Liver (tissue), 9 donors: Measurements from ENCODE around the gene SHD. TPM values are rescaled to one million over a fixed set of nuclear protein-coding genes. Genes with fewer than 3 reads are reported as not detected.

Experiments used
- DNase-seq: peaks from one replicate; pipeline ENCODE4 v3.0.0-alpha.2; 2017; ENCODE audit warnings: low spot score
- H3K27ac ChIP-seq, 2 donors: one replicate each; pipeline ENCODE4 v1.7.0; 2013; ENCODE audit warnings: inconsistent platforms in 2 of 2, low read length in 2 of 2, control low read depth in 1 of 2, low read depth in 1 of 2, mild to moderate bottlenecking in 1 of 2
- H3K27me3 ChIP-seq, 4 donors: one replicate each; pipeline versions ENCODE4 v1.6.1 to v1.7.0; 2013; ENCODE audit warnings: low read length in 3 of 4, inconsistent platforms in 1 of 4, mild to moderate bottlenecking in 1 of 4, moderate library complexity in 1 of 4; ENCODE audit not compliant: control insufficient read depth in 4 of 4, insufficient read depth in 4 of 4
- H3K36me3 ChIP-seq, 4 donors: one replicate each; pipeline versions ENCODE4 v1.6.1 to v1.7.0; 2013; ENCODE audit warnings: low read length in 3 of 4, mild to moderate bottlenecking in 3 of 4, low read depth in 1 of 4, moderate library complexity in 1 of 4; ENCODE audit not compliant: control insufficient read depth in 4 of 4, insufficient read depth in 3 of 4
- H3K4me1 ChIP-seq, 4 donors: one replicate each; pipeline versions ENCODE4 v1.6.1 to v1.7.0; 2013; ENCODE audit warnings: low read length in 3 of 4, mild to moderate bottlenecking in 3 of 4, moderate library complexity in 1 of 4; ENCODE audit not compliant: control insufficient read depth in 4 of 4, insufficient read depth in 4 of 4
- H3K4me3 ChIP-seq, 3 donors: one replicate each; pipeline versions ENCODE4 v1.6.1 to v1.7.0; 2013; ENCODE audit warnings: low read length in 3 of 3, control low read depth in 1 of 3, low read depth in 1 of 3, mild to moderate bottlenecking in 1 of 3
- H3K9ac ChIP-seq, 2 donors: one replicate each; pipeline ENCODE4 v1.7.0; 2013; ENCODE audit warnings: low read length in 2 of 2, mild to moderate bottlenecking in 2 of 2, moderate library complexity in 2 of 2, control low read depth in 1 of 2, low read depth in 1 of 2
- H3K9me3 ChIP-seq, 4 donors: one replicate each; pipeline versions ENCODE4 v1.6.1 to v1.7.0; 2013; ENCODE audit warnings: low read length in 3 of 4; ENCODE audit not compliant: control insufficient read depth in 4 of 4
- EGR1 ChIP-seq, 2 donors: IDR thresholded peaks; 2 replicates each; pipeline ENCODE4 v1.6.1; 2016 to 2018; ENCODE audit warnings: antibody characterized with exemption in 2 of 2, low read depth in 2 of 2
- GABPA ChIP-seq, 2 donors: IDR thresholded peaks in 1 of 2; conservative IDR thresholded peaks in 1 of 2; 2 replicates each; pipeline ENCODE4 v1.6.1; 2016; ENCODE audit warnings: antibody characterized with exemption in 2 of 2, mild to moderate bottlenecking in 1 of 2, moderate library complexity in 1 of 2
- RAD21 ChIP-seq, 2 donors: IDR thresholded peaks; 2 replicates each; pipeline ENCODE4 v1.6.1; 2016; ENCODE audit warnings: antibody characterized with exemption in 2 of 2, mild to moderate bottlenecking in 2 of 2
- SP1 ChIP-seq: IDR thresholded peaks from 2 replicates; pipeline ENCODE4 v1.6.1; 2018; ENCODE audit warnings: antibody characterized with exemption, mild to moderate bottlenecking
- WGBS: extraction: QIAGEN DNeasy Blood & Tissue Kit; methylation state at CpG from one replicate; pipeline ENCODE4 v1.1.7; 2013; 5-methylcytosine and 5-hydroxymethylcytosine counted together
- polyA plus RNA-seq, 2 donors: library from polyadenylated mRNA; stranded (reverse) in 1 of 2; unstranded in 1 of 2; fragments of 200-250 nt in 1 of 2; fragments of >200 nt in 1 of 2; fragmentation: Nextera tagmentation in 1 of 2; extraction: Ambion mirVana in 1 of 2; gene quantifications; one replicate each; pipeline versions ENCODE4 v1.2.1 to v1.2.3, GENCODE V29; 2013 to 2015
- total RNA-seq, 2 donors: library from RNA; depleted of rRNA; stranded (reverse); fragments of >200 nt; gene quantifications; one replicate each; pipeline ENCODE4 v1.2.3, GENCODE V29; 2014
- TF ChIP-seq, protein P1 (sequence below): IDR thresholded peaks from 2 replicates; pipeline ENCODE4 v1.6.1; 2016; ENCODE audit warnings: antibody characterized with exemption, mild to moderate bottlenecking
- TF ChIP-seq, protein P2 (sequence below): IDR thresholded peaks from 2 replicates; pipeline ENCODE4 v1.6.1; 2016; ENCODE audit warnings: antibody characterized with exemption
- TF ChIP-seq, protein P3 (sequence below): IDR thresholded peaks from 2 replicates; pipeline ENCODE4 v1.6.1; 2016; ENCODE audit warnings: antibody characterized with exemption
- TF ChIP-seq, protein P4 (sequence below): IDR thresholded peaks from 2 replicates; pipeline ENCODE4 v1.6.1; 2016; ENCODE audit warnings: antibody characterized with exemption
- donor health status: healthy.
- donor health status: healthy.
- donor health status: healthy.
- donor health status: healthy.
- donor health status: healthy.

The SHD gene
- total and polyA plus RNA-seq, 4 donors, result 0.09 to 15.7 (median 4.5) TPM

DNA sequence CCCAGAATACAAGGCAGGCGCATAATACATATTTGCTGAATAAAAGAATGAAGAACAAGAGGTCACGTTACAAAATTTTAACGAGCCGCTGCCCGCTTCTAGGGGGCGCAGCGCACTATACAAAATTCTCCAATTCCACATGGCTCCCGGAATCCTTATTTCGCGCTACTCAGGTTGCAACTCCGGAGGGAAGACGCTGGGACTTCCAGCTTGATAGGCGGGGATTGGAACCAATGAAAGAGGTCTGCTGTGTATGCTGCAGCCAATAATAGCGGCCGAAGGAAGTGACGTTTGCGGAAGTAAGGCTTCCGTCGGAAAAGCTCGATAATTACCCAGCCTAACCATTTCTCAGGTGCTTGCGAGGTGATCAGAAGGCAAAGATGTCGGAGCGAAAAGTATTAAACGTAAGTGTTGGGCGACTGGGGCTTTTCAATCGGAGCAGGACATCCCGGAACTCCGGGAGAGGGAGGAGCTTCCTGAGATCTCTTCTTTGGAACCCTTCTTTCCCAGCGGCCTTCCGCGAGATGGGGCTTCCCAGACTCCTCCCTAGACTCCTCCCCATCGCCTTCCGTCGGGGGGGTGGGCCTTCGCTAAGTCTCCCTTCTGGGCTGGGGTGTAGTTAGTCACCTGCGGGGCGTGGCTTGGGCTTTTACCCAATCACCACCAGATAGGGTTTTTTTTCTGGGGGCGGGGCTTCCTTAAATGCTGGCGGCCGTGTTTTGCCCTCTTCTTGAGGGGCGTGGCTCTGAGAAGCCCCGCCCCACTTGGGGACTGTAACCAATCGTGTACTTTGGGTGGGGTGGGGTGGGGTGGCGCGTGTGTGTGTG lies 32.1 kb upstream of the SHD start, which contains the start of gene YJU2 (continued):
- TF ChIP-seq GABPA (IDR thresholded peaks at IDR 0.05 in 1 of 2, conservative IDR thresholded peaks at IDR 0.05 in 1 of 2), result peak; percentile 99
- peak; percentile 39 to 59 for TF ChIP-seq EGR1 (IDR thresholded peaks at IDR 0.05; ENCODE audit: low read depth in 2 of 2)
- TF ChIP-seq SP1, result peak; percentile 99
- TF ChIP-seq, protein P1, sequence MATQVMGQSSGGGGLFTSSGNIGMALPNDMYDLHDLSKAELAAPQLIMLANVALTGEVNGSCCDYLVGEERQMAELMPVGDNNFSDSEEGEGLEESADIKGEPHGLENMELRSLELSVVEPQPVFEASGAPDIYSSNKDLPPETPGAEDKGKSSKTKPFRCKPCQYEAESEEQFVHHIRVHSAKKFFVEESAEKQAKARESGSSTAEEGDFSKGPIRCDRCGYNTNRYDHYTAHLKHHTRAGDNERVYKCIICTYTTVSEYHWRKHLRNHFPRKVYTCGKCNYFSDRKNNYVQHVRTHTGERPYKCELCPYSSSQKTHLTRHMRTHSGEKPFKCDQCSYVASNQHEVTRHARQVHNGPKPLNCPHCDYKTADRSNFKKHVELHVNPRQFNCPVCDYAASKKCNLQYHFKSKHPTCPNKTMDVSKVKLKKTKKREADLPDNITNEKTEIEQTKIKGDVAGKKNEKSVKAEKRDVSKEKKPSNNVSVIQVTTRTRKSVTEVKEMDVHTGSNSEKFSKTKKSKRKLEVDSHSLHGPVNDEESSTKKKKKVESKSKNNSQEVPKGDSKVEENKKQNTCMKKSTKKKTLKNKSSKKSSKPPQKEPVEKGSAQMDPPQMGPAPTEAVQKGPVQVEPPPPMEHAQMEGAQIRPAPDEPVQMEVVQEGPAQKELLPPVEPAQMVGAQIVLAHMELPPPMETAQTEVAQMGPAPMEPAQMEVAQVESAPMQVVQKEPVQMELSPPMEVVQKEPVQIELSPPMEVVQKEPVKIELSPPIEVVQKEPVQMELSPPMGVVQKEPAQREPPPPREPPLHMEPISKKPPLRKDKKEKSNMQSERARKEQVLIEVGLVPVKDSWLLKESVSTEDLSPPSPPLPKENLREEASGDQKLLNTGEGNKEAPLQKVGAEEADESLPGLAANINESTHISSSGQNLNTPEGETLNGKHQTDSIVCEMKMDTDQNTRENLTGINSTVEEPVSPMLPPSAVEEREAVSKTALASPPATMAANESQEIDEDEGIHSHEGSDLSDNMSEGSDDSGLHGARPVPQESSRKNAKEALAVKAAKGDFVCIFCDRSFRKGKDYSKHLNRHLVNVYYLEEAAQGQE, result peak; percentile 34
- TF ChIP-seq, protein P2, sequence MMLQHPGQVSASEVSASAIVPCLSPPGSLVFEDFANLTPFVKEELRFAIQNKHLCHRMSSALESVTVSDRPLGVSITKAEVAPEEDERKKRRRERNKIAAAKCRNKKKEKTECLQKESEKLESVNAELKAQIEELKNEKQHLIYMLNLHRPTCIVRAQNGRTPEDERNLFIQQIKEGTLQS, result peak; percentile 4

DNA sequence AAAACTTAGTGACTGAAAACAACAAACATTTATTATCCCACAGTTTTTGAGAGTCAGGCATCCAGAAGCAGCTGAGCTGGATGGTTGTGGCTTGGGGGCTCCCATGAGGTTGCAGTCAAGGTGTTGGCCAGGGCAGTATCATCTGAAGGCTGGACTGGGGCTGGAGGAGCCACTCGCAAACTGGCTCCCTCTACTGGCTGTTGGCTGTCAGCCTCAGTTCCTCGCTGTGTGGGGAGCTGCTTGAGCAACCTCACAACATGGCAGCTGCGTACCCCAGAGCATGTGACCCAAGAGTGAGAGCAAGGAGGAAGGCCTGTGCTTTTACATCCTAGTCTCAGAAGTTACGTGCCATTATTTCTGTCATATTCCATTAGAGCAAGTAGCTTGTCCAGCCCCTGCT lies 22.5 kb upstream of the SHD start:
- Histone ChIP-seq H3K9me3 (peaks cover 0 to 8% (median 2%) of the 10 kb centered on the region in 4 donors), H3K27me3 (no peaks in the 10 kb centered on the region), H3K4me3 (no peak overlapping the region), H3K9ac (no peak overlapping the region), H3K27ac (no peak overlapping the region), H3K4me1 (no peaks in the 10 kb centered on the region), H3K36me3 (peaks cover 30 to 70% (median 43%) of the 10 kb centered on the region in 4 donors)
- no peak for DNase-seq
- 99% methylated on average over 4 of the region's 4 CpGs for WGBS
- TF ChIP-seq, protein P2, result no peak
- TF ChIP-seq, protein P3, sequence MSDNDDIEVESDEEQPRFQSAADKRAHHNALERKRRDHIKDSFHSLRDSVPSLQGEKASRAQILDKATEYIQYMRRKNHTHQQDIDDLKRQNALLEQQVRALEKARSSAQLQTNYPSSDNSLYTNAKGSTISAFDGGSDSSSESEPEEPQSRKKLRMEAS, result no peak
- TF ChIP-seq RAD21 (IDR thresholded peaks at IDR 0.05) (no peak), EGR1 (IDR thresholded peaks at IDR 0.05; ENCODE audit: low read depth in 2 of 2) (no peak)
- TF ChIP-seq, protein P1, result no peak
- TF ChIP-seq, protein P4, sequence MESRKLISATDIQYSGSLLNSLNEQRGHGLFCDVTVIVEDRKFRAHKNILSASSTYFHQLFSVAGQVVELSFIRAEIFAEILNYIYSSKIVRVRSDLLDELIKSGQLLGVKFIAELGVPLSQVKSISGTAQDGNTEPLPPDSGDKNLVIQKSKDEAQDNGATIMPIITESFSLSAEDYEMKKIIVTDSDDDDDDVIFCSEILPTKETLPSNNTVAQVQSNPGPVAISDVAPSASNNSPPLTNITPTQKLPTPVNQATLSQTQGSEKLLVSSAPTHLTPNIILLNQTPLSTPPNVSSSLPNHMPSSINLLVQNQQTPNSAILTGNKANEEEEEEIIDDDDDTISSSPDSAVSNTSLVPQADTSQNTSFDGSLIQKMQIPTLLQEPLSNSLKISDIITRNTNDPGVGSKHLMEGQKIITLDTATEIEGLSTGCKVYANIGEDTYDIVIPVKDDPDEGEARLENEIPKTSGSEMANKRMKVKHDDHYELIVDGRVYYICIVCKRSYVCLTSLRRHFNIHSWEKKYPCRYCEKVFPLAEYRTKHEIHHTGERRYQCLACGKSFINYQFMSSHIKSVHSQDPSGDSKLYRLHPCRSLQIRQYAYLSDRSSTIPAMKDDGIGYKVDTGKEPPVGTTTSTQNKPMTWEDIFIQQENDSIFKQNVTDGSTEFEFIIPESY, result no peak
